Embryonic facial prominence (tissue), 1 donor: ENCODE results near the gene PSMC4.

Source experiments
- DNase-seq: peaks from one replicate; pipeline ENCODE4 v3.0.0-alpha.2; 2016; ENCODE audit errors: extremely low spot score

The PSMC4 gene

DNA sequence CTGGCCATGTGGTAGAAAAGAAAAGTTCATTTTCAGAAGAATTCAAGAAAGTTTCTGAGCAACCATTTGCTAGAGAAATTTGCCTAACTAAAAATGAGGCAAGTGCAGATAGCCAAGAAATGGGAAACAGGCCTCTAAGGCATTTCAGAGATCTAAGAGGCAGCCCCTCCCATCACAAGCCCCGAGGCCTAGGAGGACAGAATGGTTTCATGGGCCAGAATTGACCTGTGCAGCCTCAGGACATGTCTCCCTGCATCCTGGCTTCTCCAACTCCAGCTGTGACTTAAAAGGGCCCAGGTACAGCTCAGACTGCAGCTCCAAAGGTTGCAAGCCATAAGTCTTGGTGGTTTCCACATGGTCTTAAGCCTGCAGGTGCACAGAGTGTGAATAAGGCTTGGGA, 22.6 kb downstream of the PSMC4 start:
- no peak for DNase-seq

DNA sequence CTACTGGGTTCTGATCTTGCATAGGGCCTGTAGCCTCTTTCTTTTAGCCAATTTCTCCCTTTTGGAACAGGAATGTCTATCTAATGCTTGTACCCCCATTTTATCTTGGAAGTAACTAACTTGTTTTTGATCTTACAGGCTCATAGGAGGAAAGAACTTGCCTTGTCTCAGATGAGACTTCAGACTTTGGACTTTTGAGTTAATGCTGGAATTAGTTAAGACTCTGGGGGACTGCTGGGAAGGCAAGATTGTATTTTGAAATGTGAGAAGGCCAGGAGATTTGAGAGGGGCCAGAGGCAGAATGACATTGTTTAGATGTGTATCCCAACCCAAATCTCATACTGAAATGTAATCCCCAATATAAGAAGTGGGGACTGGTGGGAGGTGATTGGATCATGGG, 23.4 kb downstream of the PSMC4 start:
- no peak for DNase-seq

DNA sequence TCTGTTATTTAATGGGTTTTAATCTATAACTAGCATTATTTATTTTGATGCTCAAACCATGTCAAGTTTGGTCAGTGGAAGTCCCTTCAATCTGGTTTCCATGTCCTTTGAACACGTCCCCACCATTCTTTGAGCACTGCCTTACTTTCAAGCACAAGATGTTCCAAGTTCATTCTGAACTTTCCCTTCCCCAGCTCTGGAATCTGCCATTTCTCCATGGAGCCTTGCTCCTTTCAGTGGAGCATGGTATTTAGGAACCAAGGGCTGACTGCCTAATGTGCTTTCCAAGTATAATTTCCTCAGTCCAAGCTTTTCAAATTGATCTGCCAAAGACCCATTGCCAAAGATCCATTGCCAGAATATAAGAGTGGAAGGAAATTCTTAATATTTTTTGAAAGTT, 24.8 kb downstream of the PSMC4 start:
- DNase-seq: no peak

DNA sequence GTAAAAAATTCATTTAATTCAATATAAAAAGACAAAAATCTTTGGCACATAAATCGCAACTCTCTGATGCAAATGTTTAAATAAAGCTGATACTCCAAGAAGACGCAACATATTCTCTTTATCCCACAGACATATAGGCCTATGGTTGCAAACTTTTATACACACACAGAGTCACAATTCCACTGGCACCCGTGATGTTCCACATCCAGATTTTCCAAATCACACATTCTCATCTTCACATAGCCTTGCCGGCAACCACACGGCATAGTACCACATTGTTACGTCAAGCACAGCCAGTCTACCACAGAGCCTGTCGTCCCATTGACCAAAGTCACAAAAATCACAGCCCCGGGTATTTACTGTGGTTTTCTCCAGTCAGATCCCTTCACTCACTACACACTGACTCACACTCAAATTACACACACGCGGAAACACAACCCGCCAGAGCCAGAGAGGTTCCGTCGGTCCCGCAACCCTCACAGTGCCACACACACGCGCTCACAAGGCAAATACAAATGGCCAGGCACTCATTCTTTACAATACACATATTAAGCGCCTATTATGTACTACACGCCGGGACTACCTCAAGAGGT, 25.3 kb downstream of the PSMC4 start:
- DNase-seq: peak; percentile 24

DNA sequence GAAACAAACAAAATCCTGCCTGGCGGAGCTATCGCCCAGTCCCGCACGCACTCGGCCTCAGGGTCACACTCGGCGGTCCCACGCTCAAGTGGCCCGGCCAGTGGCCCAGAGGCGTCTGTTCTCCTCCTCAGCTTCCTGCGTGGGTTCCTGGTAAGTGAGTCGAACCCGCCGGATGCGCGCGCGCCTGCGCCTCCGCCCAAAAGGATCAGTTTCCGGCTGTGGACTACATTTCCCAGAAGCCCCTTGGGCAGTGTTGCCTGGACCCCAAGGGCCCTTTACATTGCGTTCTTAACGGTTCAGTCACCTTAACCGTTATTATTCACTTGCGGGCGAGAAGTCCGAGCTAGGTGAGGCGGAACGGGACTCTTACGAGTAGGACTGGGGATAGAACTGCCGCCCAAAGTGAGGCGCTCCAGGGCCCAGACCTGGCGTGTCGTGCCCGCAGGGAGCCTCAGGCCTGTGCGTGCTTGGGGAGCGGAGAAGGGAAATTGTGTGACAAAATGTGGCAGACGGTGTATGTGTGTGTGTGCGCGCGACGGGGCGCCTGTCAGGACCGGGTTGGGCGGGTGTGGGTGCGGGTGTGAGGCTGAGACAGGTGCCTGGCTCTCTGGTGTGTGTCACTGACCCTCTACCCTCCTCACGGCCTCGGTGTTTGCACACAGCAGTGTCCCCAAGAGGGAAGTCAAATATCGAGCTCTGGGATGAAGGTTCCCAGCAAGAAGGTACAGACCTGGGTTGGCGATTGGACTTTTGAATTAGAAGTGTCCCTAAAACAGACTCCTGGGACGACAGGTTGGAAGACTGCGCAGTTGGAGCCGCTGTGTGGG, 26.1 kb downstream of the PSMC4 start, which contains the start of gene ZNF546:
Gene ZNF546 (plus strand): TSS at position 250 of the 827 bp plus-strand sequence. CDS start 1,267 bp downstream, outside the sequence.
- DNase-seq: peak; percentile 82

DNA sequence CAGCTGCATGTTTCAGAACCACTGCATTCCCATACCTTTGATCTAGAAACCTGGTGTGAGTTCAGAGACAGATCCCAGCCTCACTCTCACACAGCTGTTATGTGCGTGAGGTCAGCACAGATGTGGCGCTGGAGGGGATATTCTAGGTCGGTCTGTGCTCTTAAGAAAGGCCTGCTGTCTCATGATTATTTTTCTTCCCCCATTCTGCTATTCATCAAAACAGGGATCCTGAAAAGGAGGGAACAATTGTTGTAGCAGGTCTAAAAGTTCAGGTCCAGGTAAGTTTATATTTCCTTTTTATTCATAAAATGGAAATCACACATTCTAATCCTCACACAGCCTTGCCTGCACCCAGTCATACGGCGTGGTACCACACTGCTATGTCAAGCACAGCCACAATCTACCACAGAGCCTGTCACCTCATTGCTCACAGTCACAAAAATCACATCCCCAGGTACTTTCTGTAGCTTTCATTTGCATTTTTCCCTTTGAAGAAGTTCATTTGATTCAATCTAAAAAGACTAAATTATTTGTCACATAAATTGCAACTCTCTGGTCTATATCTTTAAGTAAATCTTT, 26.8 kb downstream of the PSMC4 start:
- DNase-seq: no peak

DNA sequence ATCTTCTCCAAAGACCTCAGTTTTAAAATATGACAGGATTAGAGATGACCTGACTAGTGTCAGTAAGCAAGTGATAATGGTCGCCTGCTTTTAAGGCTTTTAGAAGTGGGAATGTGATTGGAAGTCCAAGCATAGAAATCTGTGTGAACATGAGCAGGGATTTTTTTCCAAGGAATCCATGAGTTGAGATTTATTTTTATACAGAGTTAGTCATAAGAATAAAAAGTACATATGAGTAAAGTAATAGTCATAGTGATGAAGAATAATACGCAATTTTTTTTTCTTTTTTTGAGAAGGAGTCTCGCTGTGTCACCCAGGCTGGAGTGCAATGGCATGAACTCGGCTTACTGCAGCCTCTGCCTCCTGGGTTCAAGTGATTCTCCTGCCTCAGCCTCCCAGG, 27.5 kb downstream of the PSMC4 start:
- DNase-seq: no peak

DNA sequence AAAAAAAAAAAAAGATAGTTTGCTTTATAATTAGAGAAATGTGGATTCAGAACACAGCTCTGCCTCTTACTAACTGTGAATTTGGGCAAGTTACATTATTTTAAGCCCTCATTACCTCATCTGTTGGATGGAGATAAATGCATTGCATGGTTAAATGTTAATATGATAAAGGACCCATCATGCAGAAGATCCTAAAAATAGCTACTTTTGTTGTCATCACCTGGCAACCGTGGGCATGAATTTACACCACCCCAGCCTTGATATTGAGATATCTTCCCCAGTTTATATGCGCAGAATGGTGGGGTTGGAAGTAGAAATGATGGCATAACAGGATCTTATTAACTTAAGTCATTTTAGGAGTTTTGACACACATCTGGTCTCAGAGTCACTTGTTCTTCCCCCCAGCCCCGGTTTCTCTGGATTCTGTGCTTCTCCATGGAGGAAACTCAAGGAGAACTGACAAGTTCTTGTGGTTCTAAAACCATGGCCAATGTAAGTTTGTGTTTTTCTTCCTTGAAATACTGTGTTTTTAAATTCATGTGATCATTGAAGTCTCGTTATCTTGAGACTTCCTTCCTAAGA, 34.8 kb downstream of the PSMC4 start:
- no peak for DNase-seq

DNA sequence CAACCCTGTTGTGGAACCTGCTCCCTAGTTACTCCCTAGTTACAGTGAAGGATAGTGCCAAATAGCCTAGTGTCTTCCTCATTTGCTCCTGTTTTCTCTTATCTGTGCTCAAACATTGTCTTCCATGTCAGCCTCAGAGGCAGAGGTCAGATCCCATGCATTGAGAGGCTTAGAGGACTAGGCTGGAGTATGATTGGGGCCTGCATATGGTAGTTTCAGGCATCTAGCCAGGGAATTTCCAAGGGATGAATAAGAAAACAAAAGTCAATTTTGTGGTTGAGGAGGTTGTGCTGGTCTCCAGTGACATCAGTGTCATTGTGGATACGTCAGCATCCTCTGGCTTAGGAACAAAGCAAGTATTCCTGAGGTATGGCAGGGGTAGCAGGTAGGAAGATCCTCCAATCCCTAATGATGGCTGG, 35.3 kb downstream of the PSMC4 start:
- no peak for DNase-seq

DNA sequence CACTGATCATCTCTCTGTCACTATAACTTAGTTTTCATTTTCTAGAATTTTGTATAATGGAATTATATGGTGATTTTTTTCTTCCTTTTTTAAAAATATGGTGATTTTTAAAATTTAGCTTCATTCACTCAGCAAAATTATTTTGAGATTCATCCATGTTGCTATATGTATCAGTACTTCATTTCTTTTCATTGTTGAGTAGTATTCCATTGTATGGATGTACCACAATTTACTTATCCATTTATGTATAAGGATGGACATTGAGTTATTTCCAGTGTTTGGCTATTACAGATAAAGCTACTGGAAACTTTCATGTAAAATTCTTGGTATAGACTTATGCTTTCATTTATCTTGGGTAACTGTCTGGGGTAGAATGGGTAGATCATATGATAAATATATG, 38.7 kb downstream of the PSMC4 start:
- no peak for DNase-seq

DNA sequence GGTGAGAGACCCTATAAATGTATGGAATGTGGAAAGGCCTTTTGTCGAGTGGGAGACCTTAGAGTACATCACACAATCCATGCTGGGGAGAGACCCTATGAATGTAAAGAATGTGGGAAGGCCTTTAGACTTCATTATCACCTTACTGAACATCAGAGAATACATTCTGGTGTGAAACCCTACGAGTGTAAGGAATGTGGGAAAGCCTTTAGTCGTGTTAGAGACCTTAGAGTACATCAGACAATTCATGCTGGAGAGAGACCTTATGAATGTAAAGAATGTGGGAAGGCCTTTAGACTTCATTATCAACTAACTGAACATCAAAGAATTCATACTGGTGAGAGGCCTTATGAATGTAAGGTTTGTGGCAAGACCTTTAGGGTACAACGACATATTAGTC, 43.0 kb downstream of the PSMC4 start:
- DNase-seq: no peak

DNA sequence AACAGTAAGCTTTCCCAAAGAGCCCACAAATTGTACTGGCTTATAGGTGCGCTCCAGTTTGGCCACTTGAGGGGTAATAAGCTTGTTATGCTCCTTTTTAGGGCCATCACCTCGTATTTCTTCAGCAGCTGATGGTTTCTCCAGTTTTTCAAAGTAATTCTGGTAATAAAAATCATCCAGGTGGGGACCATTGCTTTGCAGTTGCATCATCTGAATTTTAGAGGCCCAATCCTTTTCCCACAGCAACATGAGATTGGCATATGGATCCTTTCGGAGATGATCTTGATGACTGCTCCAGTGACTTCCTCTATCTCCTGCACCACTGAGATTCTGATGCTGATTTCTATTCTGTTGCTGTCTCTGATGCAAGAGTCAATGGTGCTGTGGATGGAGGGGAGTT, 53.0 kb downstream of the PSMC4 start:
- DNase-seq: no peak

DNA sequence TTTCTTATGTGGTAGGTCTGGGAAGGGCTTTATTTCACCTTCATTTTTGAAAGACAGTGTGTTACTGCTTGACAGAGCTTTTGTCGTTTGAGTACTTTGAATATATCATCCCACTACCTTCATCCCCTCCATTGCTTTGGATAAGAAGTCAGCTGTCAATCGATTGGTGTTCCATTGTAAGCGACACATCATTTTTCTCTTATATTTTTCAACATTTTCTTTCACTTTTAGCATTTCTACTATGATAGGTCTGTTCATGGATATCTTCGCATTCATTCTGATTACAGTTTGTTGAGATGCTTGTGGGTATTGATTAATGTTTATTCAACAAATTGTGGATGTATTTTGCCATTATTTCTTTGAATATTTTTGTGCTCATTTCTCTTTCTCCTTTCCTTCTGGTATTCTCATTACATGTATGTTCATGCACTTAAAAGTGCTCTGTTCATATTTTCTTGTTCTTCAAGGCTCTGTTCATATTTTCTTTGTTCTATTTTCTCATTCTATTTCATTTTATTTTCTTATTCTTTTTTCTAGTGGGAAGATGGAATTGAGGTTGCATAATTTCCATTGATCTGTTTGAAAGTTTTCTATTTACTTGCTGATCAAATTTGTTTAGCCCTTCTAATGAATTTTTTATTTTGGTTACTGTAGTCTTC, 55.1 kb downstream of the PSMC4 start:
- DNase-seq: no peak

DNA sequence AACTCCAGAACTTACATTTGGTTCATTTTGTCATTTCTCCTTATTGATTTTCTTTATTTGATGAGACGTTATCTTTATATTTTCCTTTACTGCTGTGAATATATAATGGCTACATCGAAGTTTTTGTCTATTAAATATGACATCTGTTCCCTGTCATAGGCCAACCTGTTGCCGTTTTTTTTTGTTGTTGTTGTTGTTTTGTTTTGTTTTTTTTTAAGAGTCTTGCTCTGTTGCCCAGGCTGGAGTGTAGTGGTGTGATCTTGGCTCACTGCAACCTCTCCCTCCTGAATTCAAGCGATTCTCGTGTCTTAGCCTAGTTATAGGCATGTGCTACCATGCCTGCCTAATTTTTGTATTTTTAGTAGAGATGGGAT, 55.6 kb downstream of the PSMC4 start:
- DNase-seq: no peak
